Colon (tissue), 2 donors: ENCODE data around the gene GLP2R.
"Not testable (repeated sequence)": the region's sequence is repeated elsewhere in the genome, so short reads cannot be mapped to it uniquely, and the experiment has no call there.

Experiments
- FAIRE-seq: peaks from 2 replicates; lab custom pipeline; 2012; peaks lifted over from hg19 to GRCh38; lab: Jason Lieb, UNC
- donor health status: control.
- donor health status: control.

GLP2R gene

GRCh38 chr17:9899280-9900043 lies 73.7 kb downstream of the GLP2R start:
- no peak for FAIRE-seq

GRCh38 chr17:9900044-9900594 lies 74.4 kb downstream of the GLP2R start:
- no peak for FAIRE-seq

DNA sequence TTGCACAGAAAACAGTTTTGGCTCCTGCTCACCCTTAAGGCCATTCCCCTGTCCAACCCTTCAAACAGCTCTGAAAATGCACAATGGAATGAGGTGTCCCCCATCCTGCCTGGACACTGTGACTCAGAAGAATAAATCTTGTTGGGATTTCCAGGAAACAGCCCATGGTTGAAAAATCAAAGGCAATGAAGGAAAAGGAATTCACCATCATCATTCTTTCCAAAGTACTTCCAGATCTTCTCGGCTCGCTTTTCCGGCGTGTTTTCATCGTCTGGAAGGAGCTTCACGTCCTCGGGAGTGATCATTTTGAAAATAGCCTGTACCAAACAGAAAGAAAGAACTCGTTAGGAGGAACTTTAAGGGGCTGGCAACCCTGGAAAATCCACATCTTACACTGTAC lies 75.1 kb downstream of the GLP2R start:
- no peak for FAIRE-seq

DNA sequence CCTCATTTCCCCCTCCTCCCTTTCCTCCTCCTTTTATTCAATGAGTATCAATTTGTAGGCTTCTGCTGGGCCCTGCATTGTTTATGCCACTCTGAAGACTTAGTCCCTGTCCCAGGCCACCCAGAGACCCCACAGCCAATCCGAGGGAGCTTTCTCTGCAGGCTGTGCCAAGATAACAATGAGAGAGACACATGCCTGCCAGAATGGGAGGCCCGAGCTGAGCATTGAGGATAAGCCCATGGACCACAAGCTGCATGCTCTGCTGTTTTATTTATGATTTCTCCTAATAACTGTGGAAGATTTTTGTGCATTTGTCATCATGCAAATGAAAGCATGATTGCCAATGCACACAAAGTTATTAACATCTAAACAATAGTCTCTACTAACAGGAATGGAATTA lies 76.4 kb downstream of the GLP2R start:
- FAIRE-seq, result no peak

DNA sequence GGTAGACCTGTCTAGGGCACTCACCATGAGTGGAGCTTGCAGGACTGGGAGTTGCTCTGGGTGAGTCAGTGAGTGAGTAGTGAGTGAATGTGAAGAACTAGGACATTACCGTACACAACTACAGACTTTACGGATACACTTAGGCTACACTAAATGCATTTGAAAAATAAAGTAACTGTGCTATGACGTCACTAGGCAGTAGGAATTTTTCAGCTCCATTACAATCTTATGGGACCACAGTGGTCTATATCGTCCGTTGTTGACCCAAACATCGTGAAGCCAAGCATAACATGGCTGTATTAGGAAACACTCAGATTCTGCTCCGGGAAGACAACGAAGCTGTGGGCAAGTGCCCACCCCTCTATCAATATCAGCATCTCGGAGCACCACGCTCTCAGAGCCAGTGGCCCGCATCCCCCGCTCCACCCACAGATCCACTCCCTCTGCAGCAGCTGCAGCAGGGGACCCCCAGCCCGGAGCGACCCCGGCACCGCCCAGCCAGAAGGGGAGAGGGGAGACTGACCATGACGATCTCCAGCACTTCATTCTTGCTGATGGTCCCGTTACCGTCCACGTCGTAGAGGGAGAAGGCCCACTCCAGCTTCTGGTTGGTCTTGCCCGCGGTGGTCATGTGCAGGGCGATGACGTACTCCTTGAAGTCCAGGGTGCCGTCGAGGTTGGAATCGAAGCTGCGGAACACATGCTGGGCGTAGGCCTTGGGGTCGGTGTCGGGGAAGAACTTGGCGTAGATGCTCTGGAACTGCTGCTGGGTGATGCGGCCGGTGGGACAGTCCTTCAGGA lies 78.8 kb downstream of the GLP2R start:
- no peak for FAIRE-seq

GRCh38 chr17:9905078-9905415 lies 79.3 kb downstream of the GLP2R start, which contains the start of gene RCVRN:
Gene RCVRN, minus strand, starts transcription at chr17:9905271. Its CDS starts 91 bp downstream, at chr17:9905180.
- FAIRE-seq, result no peak

DNA sequence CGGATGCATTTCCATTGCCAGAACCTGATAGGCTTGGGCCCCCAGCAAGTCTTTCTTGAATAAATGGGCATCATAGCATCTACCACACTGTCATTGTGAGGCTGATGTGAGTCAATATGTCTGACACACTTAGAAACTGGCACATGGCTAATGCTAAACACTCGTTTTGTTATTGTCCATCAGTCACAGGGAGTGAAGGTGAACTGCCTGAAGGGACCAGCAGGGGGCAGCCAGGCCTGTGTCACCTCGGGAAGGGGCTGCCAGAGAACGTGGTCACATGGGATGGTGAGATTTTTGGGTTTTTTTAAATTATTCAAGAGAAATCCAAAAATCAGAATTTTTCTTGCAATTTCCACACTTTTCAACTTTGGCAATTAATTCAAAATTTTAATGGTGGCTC lies 80.2 kb downstream of the GLP2R start:
- FAIRE-seq, result no peak

GRCh38 chr17:9906616-9907015 lies 80.9 kb downstream of the GLP2R start:
- no peak for FAIRE-seq

DNA sequence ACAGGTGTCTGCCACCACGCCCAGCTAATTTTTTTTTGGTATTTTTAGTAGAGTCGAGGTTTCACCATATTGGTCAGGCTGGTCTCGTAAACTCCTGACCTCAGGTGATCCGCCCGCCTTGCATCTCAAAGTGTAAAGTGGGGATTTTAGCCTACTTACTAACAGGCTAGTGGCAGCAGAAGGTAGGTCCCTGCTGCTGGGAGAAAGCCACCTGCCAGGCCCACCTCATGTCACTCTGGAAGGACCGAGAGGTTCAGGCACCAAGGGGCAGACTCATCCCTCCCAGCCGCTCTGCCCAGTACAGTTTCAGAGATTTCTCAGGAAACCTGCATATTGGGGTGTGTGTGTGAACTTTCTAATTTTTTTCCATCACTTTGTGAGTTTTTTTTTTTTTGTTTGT lies 81.4 kb downstream of the GLP2R start:
- FAIRE-seq, result no peak

DNA sequence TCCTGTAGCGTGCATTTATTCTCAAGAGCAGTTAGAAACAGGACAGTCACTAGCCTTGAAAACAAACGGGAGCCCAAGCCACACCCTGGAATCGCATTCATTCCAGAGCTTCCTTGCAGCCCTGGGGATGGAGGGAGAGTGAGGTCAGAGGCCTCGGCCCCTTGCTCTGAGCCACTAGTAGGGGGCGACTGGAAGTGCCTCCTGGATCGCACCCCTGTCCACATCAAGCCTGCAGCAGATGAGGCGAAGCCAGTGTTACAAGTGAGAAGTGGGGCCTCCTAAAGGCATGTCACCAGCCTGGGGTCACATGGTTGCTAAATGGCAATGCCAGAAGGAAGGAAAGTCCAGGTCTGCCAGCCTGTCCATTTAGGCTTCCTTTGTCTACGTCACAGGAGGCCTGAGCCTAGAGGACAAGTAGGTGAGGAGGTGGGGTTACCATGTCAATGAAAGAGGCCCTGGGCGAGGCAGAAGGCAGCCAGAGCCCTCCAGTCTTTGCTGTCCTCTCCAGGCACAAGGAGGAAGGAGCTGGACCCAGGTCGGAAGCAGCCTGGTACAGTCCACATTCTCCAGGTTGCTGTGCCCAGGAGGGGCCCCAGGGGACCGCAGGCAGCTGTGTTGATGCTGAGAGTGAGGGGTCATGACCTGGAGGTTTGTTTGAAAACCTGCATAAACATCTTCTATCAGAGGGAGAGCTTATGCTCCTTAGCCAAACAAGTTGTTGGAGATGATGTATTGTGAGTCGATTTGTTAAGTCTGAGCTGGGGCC lies 82.3 kb downstream of the GLP2R start:
- FAIRE-seq, result no peak

GRCh38 chr17:9908649-9909042 lies 82.9 kb downstream of the GLP2R start:
- no peak for FAIRE-seq

GRCh38 chr17:9911089-9911488 lies 85.4 kb downstream of the GLP2R start:
- FAIRE-seq, result no peak

GRCh38 chr17:9912121-9913099 lies 86.7 kb downstream of the GLP2R start:
- no peak for FAIRE-seq

DNA sequence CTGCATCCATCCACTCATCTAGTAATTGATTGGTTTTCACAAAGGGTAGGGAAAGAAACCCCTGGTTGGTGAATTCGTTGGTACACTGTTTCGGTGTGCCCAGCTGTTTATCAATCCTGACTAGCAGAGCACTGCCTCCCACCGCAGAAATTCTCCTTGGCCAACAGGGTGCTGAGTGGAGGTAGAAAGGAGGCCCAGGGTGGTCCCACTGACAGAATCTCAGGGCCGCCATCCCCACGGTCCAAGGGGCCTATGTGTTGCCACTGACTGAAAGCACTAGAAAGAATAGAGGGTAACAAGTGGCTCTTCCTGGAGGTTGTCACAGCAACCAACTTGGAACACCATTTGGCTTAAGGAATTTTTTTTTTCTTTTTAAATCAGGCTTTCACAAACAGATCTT lies 87.8 kb downstream of the GLP2R start:
- no peak for FAIRE-seq

DNA sequence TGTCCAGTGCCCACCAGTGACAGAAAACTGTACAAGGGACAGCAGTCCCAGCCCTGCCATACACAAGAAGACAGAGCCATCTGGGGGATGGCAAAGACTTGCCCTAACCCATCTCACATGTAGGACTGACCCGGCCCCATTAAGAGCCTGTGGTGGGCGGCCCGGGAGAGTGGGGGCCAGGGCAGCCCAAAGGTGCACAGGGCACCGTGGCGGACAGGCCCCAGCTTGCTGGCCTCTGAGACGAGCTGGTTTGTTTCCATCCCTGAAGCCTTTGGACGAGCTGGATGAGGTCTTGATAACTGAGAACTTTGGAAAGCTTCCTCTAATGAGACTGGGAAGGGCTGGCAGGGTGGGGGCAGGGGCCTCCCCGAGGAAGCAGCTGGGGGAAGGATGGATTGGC lies 90.4 kb downstream of the GLP2R start:
- no peak for FAIRE-seq

DNA sequence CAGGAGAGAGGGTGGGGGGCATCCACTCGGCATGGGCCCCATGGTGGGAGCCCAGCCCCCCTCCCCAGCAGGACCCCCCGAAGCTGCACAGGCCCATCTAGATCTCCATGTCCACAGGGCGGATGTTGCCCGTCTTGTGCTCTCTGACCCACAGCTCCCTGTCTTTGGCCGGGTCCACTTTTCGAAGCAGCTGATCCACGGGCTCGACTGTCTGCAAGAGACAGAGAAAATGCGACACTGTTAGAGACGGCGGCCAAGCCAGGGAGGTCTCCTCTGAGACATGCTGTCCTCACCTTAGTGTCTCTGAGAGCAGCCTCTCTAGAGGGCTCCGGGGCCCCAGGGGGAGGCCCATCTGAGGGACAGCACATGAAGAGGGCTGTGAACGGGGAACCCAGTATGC lies 91.4 kb downstream of the GLP2R start:
- FAIRE-seq, result no peak

GRCh38 chr17:9917801-9918200 lies 92.1 kb downstream of the GLP2R start:
- FAIRE-seq, result no peak

DNA sequence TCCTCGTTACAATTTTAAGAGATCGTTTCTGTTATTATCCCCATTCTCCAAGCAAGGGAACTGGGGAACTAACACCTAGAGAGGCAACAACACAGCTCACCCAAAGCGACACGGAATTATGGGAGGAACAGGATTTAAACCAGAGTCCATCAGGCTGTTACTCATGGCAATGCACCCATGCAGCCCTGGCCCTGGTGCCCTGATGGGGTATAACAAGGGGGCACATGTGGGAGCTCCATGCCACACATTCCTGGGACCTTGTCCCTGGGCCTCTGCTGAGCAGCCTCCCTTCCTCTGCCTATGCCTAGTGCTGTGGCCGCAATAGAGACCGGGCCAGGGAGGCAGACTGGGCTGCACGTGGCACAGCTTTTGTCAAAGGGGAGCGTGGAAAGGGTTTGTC lies 92.6 kb downstream of the GLP2R start:
- FAIRE-seq, result no peak

DNA sequence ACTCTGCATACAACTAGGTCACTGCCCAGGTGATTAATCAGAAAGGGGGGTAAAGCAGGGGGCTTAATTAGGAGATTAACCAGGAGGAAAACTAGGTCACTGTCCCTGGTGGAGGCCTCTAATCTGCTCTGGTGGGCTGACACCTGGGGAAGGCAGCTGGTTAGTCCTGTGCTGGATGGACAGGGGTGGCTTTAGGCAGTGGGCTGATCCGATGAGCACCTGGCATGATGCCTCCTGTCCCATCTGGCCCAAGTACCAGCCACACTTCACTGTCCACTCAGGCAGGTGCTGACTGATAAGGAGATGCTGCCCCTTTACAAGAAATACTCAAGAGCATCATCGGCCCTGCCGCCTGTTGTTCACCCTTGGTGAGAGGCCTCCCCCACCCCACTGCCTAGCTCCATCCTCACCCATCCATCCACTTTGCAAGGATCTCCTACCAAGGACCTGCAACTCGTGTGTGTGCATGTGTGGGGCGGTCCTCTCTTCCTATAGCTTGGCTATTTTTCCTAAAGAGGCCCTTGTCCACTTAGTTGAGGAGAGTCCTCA lies 93.2 kb downstream of the GLP2R start:
- FAIRE-seq, result no peak

GRCh38 chr17:9921216-9921615 lies 95.5 kb downstream of the GLP2R start:
- FAIRE-seq, result not testable (repeated sequence)
